GM10266 (cell line): Measurements from ENCODE around the gene RPA3.

Source experiments
- DNase-seq: peaks from one replicate; pipeline ENCODE4 v3.0.0; 2012; ENCODE audit errors: extremely low spot score
- TF ChIP-seq, protein P1 (sequence below): IDR thresholded peaks from 2 replicates; pipeline ENCODE4 v1.5.1; 2012; ENCODE audit warnings: mild to moderate bottlenecking, low read depth; ENCODE audit not compliant: control insufficient read depth, insufficient read depth; ENCODE audit errors: missing control alignments

RPA3 gene

DNA sequence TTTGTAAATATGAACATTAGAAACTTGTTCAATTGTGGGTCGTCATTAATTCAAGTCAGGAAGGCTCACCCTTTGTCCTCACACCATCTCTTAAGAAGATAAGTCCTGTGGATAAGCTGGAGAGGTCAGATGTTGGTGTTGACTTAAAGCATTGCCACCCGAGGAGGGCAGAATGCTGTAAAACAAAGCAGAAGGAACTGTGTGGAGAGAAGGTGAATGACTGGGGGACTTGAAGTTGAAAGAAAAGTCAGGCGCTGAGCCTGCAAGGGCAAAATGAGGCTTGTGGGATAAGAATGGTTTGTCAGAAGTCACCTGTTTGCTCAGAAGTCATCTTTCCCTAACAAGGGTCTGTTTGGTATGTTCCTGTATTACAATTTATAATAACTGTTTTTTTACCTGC lies 9.1 kb downstream of the RPA3 start:
- no peak for DNase-seq
- TF ChIP-seq, protein P1, sequence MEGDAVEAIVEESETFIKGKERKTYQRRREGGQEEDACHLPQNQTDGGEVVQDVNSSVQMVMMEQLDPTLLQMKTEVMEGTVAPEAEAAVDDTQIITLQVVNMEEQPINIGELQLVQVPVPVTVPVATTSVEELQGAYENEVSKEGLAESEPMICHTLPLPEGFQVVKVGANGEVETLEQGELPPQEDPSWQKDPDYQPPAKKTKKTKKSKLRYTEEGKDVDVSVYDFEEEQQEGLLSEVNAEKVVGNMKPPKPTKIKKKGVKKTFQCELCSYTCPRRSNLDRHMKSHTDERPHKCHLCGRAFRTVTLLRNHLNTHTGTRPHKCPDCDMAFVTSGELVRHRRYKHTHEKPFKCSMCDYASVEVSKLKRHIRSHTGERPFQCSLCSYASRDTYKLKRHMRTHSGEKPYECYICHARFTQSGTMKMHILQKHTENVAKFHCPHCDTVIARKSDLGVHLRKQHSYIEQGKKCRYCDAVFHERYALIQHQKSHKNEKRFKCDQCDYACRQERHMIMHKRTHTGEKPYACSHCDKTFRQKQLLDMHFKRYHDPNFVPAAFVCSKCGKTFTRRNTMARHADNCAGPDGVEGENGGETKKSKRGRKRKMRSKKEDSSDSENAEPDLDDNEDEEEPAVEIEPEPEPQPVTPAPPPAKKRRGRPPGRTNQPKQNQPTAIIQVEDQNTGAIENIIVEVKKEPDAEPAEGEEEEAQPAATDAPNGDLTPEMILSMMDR = no peak

GRCh38 chr7:7707806-7708205 lies 10.6 kb downstream of the RPA3 start:
- no peak for DNase-seq
- TF ChIP-seq, protein P1 = no peak

- DNase-seq = no peak
- TF ChIP-seq, protein P1 = no peak
Observed at GRCh38 chr7:7707246-7707645, 11.2 kb downstream of the RPA3 start.

GRCh38 chr7:7706556-7707172 lies 11.7 kb downstream of the RPA3 start:
- TF ChIP-seq, protein P1 = no peak
- DNase-seq = no peak

- TF ChIP-seq, protein P1 = no peak
- no peak for DNase-seq
Observed at GRCh38 chr7:7706101-7706511, 12.3 kb downstream of the RPA3 start.

GRCh38 chr7:7705318-7705717 lies 13.1 kb downstream of the RPA3 start:
- no peak for DNase-seq
- TF ChIP-seq, protein P1 = no peak

DNA sequence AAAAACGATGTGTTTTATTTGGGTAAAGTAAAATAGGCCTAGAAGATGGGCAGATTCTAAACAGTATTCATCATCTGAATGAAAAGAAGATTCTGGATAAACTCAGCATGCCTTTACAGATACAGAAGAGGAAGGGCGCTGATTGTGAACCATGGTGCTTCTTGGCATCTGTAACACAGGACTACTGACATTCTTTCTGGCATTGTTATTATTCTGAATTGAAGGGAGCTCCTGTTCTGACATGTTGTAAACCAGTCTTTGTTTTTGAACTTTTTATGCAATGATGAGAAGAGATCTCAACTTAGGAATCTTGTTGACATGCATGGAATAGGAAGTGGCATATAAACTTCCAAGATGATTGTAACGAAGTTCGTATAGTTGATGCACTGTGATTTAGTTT lies 13.5 kb downstream of the RPA3 start:
- DNase-seq = no peak
- TF ChIP-seq, protein P1 = no peak
